ENCODE data around the gene ALCAM. TPM values are rescaled to one million over a fixed set of nuclear protein-coding genes. Genes with fewer than 3 reads are reported as not detected.

The ALCAM gene
- total RNA-seq, 4 donors from 2014 or later: 23.9 to 45.2 (median 40.5) TPM

- Histone ChIP-seq H3K4me1 (no peaks in the 10 kb centered on the region), H3K27me3 (no peaks in the 10 kb centered on the region), H3K4me3 (no peak overlapping the region), H3K36me3 (no peaks in the 10 kb centered on the region), H3K9me3 (peaks cover 0 to 23% (median 0%) of the 10 kb centered on the region in 4 donors), H3K27ac (no peak overlapping the region)
- DNase-seq (ENCODE audit: low spot score in 2 of 2): no peak
- TF ChIP-seq EP300 (IDR thresholded peaks at IDR 0.05) (no peak), POLR2A (IDR thresholded peaks at IDR 0.05) (no peak), CTCF (IDR thresholded peaks at IDR 0.05) (no peak)
Measured at GRCh38 chr3:105473521-105474223, 107.0 kb downstream of the ALCAM start.

GRCh38 chr3:105480768-105481167, 114.1 kb downstream of the ALCAM start:
- TF ChIP-seq EP300 (IDR thresholded peaks at IDR 0.05): no peak
- TF ChIP-seq POLR2A (IDR thresholded peaks at IDR 0.05): no peak
- no peak for TF ChIP-seq CTCF (IDR thresholded peaks at IDR 0.05)
- Histone ChIP-seq H3K27ac (no peak overlapping the region), H3K27me3 (no peaks in the 10 kb centered on the region), H3K36me3 (no peaks in the 10 kb centered on the region), H3K4me3 (no peak overlapping the region), H3K9me3 (peaks cover 0 to 23% (median 0%) of the 10 kb centered on the region in 4 donors), H3K4me1 (no peaks in the 10 kb centered on the region)
- WGBS, 2 donors: 44 to 53% methylated on average over 1 of the region's 1 CpG
- no peak for DNase-seq (ENCODE audit: low spot score in 2 of 2)

GRCh38 chr3:105483476-105483875, 116.8 kb downstream of the ALCAM start:
- 93 to 97% methylated on average over 1 of the region's 1 CpG for WGBS, 2 donors
- DNase-seq (ENCODE audit: low spot score in 2 of 2): no peak
- H3K27me3 ChIP-seq: no peaks in the 10 kb centered on the region
- H3K4me3 ChIP-seq: no peak overlapping the region
- peaks cover 0 to 6% (median 0%) of the 10 kb centered on the region in 4 donors for H3K9me3 ChIP-seq
- no peaks in the 10 kb centered on the region for H3K4me1 ChIP-seq
- no peaks in the 10 kb centered on the region for H3K36me3 ChIP-seq
- no peak overlapping the region for H3K27ac ChIP-seq
- TF ChIP-seq POLR2A (IDR thresholded peaks at IDR 0.05): no peak
- no peak for TF ChIP-seq CTCF (IDR thresholded peaks at IDR 0.05)
- no peak for TF ChIP-seq EP300 (IDR thresholded peaks at IDR 0.05)

GRCh38 chr3:105490045-105490444, 123.3 kb downstream of the ALCAM start:
- no peak for DNase-seq (ENCODE audit: low spot score in 2 of 2)
- Histone ChIP-seq H3K4me3 (no peak overlapping the region), H3K27me3 (no peaks in the 10 kb centered on the region), H3K9me3 (peaks cover 0 to 11% (median 0%) of the 10 kb centered on the region in 4 donors), H3K27ac (no peak overlapping the region), H3K4me1 (no peaks in the 10 kb centered on the region), H3K36me3 (peaks cover 0 to 7% (median 0%) of the 10 kb centered on the region in 3 donors)
- 89 to 93% methylated on average over 4 of the region's 4 CpGs for WGBS, 2 donors
- TF ChIP-seq CTCF (IDR thresholded peaks at IDR 0.05) (no peak), POLR2A (IDR thresholded peaks at IDR 0.05) (no peak), EP300 (IDR thresholded peaks at IDR 0.05) (no peak)

GRCh38 chr3:105493305-105493892, 126.7 kb downstream of the ALCAM start:
- H3K27me3 ChIP-seq: no peaks in the 10 kb centered on the region
- no peak overlapping the region for H3K4me3 ChIP-seq
- H3K4me1 ChIP-seq: no peaks in the 10 kb centered on the region
- H3K36me3 ChIP-seq: peaks cover 0 to 7% (median 0%) of the 10 kb centered on the region in 3 donors
- DNase-seq (ENCODE audit: low spot score in 2 of 2): no peak
- no peak overlapping the region for H3K27ac ChIP-seq
- peaks cover 0 to 7% (median 0%) of the 10 kb centered on the region in 4 donors for H3K9me3 ChIP-seq
- no peak for TF ChIP-seq EP300 (IDR thresholded peaks at IDR 0.05)
- no peak for TF ChIP-seq POLR2A (IDR thresholded peaks at IDR 0.05)
- TF ChIP-seq CTCF (IDR thresholded peaks at IDR 0.05): no peak
- 86 to 89% methylated on average over 3 of the region's 3 CpGs for WGBS, 2 donors
